Thymus (tissue), 11 donors: ENCODE data around the gene DNASE1L1. TPM values are rescaled to one million over a fixed set of nuclear protein-coding genes. Genes with fewer than 3 reads are reported as not detected.

Source experiments
- DNase-seq, 9 donors: peaks; one replicate each; pipeline ENCODE4 v3.0.0-alpha.2; 2013; ENCODE audit warnings: low spot score in 9 of 9, low read depth in 6 of 9, missing footprints in 1 of 9
- H3K27ac ChIP-seq, 2 donors: one replicate each; pipeline ENCODE4 v1.5.1; 2013; ENCODE audit warnings: control low read depth in 1 of 2, low read depth in 1 of 2, low read length in 1 of 2, mild to moderate bottlenecking in 1 of 2, moderate library complexity in 1 of 2
- H3K27me3 ChIP-seq, 2 donors: one replicate each; pipeline ENCODE4 v1.5.1; 2013; ENCODE audit warnings: low read length in 1 of 2; ENCODE audit not compliant: control insufficient read depth in 2 of 2, insufficient read depth in 1 of 2
- H3K36me3 ChIP-seq, 2 donors: one replicate each; pipeline ENCODE4 v1.5.1; 2013; ENCODE audit warnings: low read length in 1 of 2, mild to moderate bottlenecking in 1 of 2, moderate library complexity in 1 of 2; ENCODE audit not compliant: control insufficient read depth in 2 of 2, insufficient read depth in 2 of 2
- H3K4me1 ChIP-seq, 2 donors: one replicate each; pipeline ENCODE4 v1.5.1; 2013; ENCODE audit warnings: low read length in 2 of 2; ENCODE audit not compliant: control insufficient read depth in 2 of 2, insufficient read depth in 2 of 2
- H3K4me3 ChIP-seq, 2 donors: one replicate each; pipeline ENCODE4 v1.5.1; 2013; ENCODE audit warnings: low read length in 2 of 2, control low read depth in 1 of 2, mild to moderate bottlenecking in 1 of 2
- H3K9me3 ChIP-seq, 2 donors: one replicate each; pipeline ENCODE4 v1.5.1; 2013; ENCODE audit warnings: low read length in 1 of 2, mild to moderate bottlenecking in 1 of 2; ENCODE audit not compliant: control insufficient read depth in 2 of 2, insufficient read depth in 1 of 2
- WGBS: extraction: QIAGEN DNeasy Blood & Tissue Kit; methylation state at CpG from one replicate; pipeline ENCODE4 v1.1.7; 2013; 5-methylcytosine and 5-hydroxymethylcytosine counted together
- polyA plus RNA-seq: library from polyadenylated mRNA; stranded (reverse); fragments of 200-250 nt; gene quantifications from one replicate; pipeline ENCODE4 v1.2.3, GENCODE V29; 2013
- total RNA-seq: library from RNA; stranded (reverse); fragments of 120-200 nt; gene quantifications from one replicate; pipeline ENCODE4 v1.2.4, GENCODE V29; 2013
- donor health status: healthy.

Gene DNASE1L1
- total and polyA plus RNA-seq, 2 donors: 10.1 to 23.0 TPM

DNA sequence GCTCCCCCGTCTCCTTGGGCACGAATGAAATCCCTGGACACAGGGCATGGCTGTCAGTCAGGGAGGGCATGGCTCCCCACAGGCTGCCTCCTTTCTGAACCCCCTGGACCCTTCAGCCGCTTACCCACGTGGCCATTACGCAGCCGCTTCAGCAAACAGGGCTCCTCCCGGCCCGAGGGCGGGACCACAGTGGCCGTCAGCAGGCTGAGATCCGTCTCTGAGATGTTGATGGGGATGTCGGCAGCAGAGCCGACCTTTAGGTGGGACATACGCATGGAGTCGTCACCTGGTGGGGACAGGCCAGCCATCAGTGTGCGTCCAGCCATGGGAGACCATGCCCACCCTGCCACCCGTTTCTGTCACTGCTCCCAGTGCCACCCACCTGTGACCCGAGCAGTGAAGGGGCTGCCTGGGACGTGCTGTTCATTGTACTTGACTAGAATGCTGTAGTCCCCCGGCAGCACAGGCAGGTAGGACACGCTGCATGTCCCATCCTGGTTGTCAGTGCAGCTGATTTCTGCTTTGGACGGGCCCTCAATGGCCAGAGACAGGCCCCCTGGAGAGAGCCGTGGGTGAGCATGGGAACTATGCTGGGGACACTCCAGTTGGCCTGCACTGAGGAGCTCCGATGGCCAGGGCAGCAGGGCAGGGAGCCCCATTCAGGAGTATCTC lies 55.7 kb downstream of the DNASE1L1 start:
- no peak overlapping the region for H3K27ac ChIP-seq
- H3K4me1 ChIP-seq: no peaks in the 10 kb centered on the region
- H3K27me3 ChIP-seq: no peaks in the 10 kb centered on the region
- WGBS: 98% methylated on average over 24 of the region's 24 CpGs
- H3K9me3 ChIP-seq: no peaks in the 10 kb centered on the region
- H3K4me3 ChIP-seq: no peak overlapping the region
- H3K36me3 ChIP-seq: peaks cover 79 to 95% of the 10 kb centered on the region in 2 donors
- DNase-seq: no peak

DNA sequence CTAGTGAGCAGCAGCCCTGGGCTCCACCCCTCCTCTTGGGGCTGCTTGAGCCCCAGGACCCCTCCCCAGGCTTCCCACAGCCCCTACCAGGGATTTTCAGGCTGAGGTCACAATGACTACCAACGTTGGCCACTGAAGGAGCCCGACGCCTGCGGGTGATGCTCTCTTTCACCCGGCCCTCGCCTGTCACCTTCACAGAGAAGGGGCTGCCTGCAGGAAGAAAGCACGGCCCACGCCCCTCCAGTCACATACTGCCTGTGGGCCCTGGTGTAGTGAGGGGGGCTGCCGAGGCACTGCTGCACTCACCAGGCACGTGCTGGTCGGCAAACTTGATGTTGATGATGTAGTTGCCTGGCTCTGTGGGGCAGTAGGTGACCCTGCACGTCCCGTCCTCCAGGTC lies 56.6 kb downstream of the DNASE1L1 start:
- Histone ChIP-seq H3K4me1 (peaks cover 0 to 2% of the 10 kb centered on the region in 2 donors), H3K9me3 (no peaks in the 10 kb centered on the region), H3K36me3 (peaks cover 74 to 89% of the 10 kb centered on the region in 2 donors), H3K27ac (no peak overlapping the region), H3K4me3 (no peak overlapping the region), H3K27me3 (no peaks in the 10 kb centered on the region)
- WGBS: 94% methylated on average over 13 of the region's 13 CpGs
- DNase-seq: no peak

DNA sequence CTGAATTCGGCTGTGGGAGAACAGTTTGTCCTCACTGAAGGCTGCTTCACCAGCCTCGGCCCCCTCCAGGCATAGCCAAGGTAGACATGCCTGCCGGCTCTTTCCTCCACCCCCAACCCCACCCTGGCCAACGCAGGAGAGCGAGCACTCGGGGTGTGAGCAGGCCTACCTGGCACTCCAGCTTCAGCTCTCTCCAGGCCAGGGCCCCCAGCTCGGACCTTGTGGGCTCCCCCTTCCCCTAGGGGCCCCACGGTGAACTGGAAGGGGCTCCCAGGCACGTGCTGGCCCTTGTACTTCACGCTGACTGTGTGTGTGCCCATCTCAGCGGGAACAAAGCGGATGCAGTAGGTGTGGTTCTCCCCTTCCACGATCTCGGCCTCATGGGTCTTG lies 57.0 kb downstream of the DNASE1L1 start:
- Histone ChIP-seq H3K27ac (no peak overlapping the region), H3K4me1 (peaks cover 0 to 6% of the 10 kb centered on the region in 2 donors)

More for the DNA sequence above, 57.0 kb downstream of the DNASE1L1 start:
- no peak overlapping the region for H3K4me3 ChIP-seq
- 95% methylated on average over 14 of the region's 14 CpGs for WGBS
- DNase-seq: no peak
- H3K27me3 ChIP-seq: no peaks in the 10 kb centered on the region
- H3K9me3 ChIP-seq: no peaks in the 10 kb centered on the region
- peaks cover 70 to 84% of the 10 kb centered on the region in 2 donors for H3K36me3 ChIP-seq

Other genes with a start within 250 kb of the DNASE1L1 start
- gene OPN1MW, start 226.7 kb downstream of the DNASE1L1 start, total RNA-seq: not detected
- 0.02 TPM for gene OPN1MW, start 226.7 kb downstream of the DNASE1L1 start, polyA plus RNA-seq
- gene OPN1MW2, start 189.5 kb downstream of the DNASE1L1 start, total RNA-seq: not detected
- gene OPN1MW2, start 189.5 kb downstream of the DNASE1L1 start, polyA plus RNA-seq: not detected
- not detected for gene OPN1MW3, start 151.7 kb downstream of the DNASE1L1 start, total RNA-seq
- gene OPN1MW3, start 151.7 kb downstream of the DNASE1L1 start, polyA plus RNA-seq: 0.02 TPM
- gene TEX28, start 114.1 kb downstream of the DNASE1L1 start, total RNA-seq: not detected
- gene TEX28, start 114.1 kb downstream of the DNASE1L1 start, polyA plus RNA-seq: 0.05 TPM
- gene TKTL1, start 113.5 kb downstream of the DNASE1L1 start, total RNA-seq: 1.3 TPM
- 0.43 TPM for gene TKTL1, start 113.5 kb downstream of the DNASE1L1 start, polyA plus RNA-seq
- gene FLNA, start 34.6 kb downstream of the DNASE1L1 start, total RNA-seq: 164 TPM
- 412 TPM for gene FLNA, start 34.6 kb downstream of the DNASE1L1 start, polyA plus RNA-seq
- gene EMD, start 30.0 kb downstream of the DNASE1L1 start, total RNA-seq: 8.2 TPM
- gene EMD, start 30.0 kb downstream of the DNASE1L1 start, polyA plus RNA-seq: 110 TPM
- 5,085 TPM for gene RPL10, start 10.9 kb downstream of the DNASE1L1 start, total RNA-seq
- gene RPL10, start 10.9 kb downstream of the DNASE1L1 start, polyA plus RNA-seq: 5,714 TPM
- gene TAFAZZIN, start 2.3 kb upstream of the DNASE1L1 start, total RNA-seq: 21.0 TPM
- 111 TPM for gene TAFAZZIN, start 2.3 kb upstream of the DNASE1L1 start, polyA plus RNA-seq
- 26.6 TPM for gene ATP6AP1, start 19.4 kb upstream of the DNASE1L1 start, total RNA-seq
- gene ATP6AP1, start 19.4 kb upstream of the DNASE1L1 start, polyA plus RNA-seq: 53.7 TPM
- gene GDI1, start 27.9 kb upstream of the DNASE1L1 start, total RNA-seq: 39.2 TPM
- gene GDI1, start 27.9 kb upstream of the DNASE1L1 start, polyA plus RNA-seq: 144 TPM
- 29.8 TPM for gene FAM50A, start 34.9 kb upstream of the DNASE1L1 start, total RNA-seq
- 112 TPM for gene FAM50A, start 34.9 kb upstream of the DNASE1L1 start, polyA plus RNA-seq
- 2.2 TPM for gene PLXNA3, start 49.0 kb upstream of the DNASE1L1 start, total RNA-seq
- 14.3 TPM for gene PLXNA3, start 49.0 kb upstream of the DNASE1L1 start, polyA plus RNA-seq
- gene LAGE3, start 70.0 kb upstream of the DNASE1L1 start, total RNA-seq: 39.9 TPM
- 17.3 TPM for gene LAGE3, start 70.0 kb upstream of the DNASE1L1 start, polyA plus RNA-seq
- 29.9 TPM for gene UBL4A, start 77.4 kb upstream of the DNASE1L1 start, total RNA-seq
- 20.7 TPM for gene UBL4A, start 77.4 kb upstream of the DNASE1L1 start, polyA plus RNA-seq
- gene SLC10A3, start 81.4 kb upstream of the DNASE1L1 start, total RNA-seq: 6.1 TPM
- 21.6 TPM for gene SLC10A3, start 81.4 kb upstream of the DNASE1L1 start, polyA plus RNA-seq
- 18.4 TPM for gene FAM3A, start 107.0 kb upstream of the DNASE1L1 start, total RNA-seq
- gene FAM3A, start 107.0 kb upstream of the DNASE1L1 start, polyA plus RNA-seq: 73.4 TPM
- gene G6PD, start 137.6 kb upstream of the DNASE1L1 start, total RNA-seq: 13.9 TPM
- 21.0 TPM for gene G6PD, start 137.6 kb upstream of the DNASE1L1 start, polyA plus RNA-seq
- gene IKBKG, start 138.4 kb upstream of the DNASE1L1 start, total RNA-seq: 17.7 TPM
- gene IKBKG, start 138.4 kb upstream of the DNASE1L1 start, polyA plus RNA-seq: 38.3 TPM
- gene CTAG1A, start 175.9 kb upstream of the DNASE1L1 start, total RNA-seq: not detected
- gene CTAG1A, start 175.9 kb upstream of the DNASE1L1 start, polyA plus RNA-seq: 0.07 TPM
- not detected for gene CTAG1B, start 210.0 kb upstream of the DNASE1L1 start, total RNA-seq
- gene CTAG1B, start 210.0 kb upstream of the DNASE1L1 start, polyA plus RNA-seq: not detected
- gene CTAG2, start 244.3 kb upstream of the DNASE1L1 start, total RNA-seq: not detected
- 0.05 TPM for gene CTAG2, start 244.3 kb upstream of the DNASE1L1 start, polyA plus RNA-seq